Mesenteric fat pad (tissue), 1 donor: ENCODE measurements around the gene COG5. TPM values are rescaled to one million over a fixed set of nuclear protein-coding genes. Genes with fewer than 3 reads are reported as not detected.

ENCODE experiments used
- DNase-seq: peaks from one replicate; pipeline ENCODE4 v3.0.0-alpha.2; 2020; ENCODE audit warnings: low spot score
- total RNA-seq: library from RNA; stranded (reverse); fragmentation: NEBNext Ultra II Directional; extraction: Animal tissue kit (Norgen Biotek cat#: 25700); gene quantifications from one replicate; pipeline ENCODE4 v1.2.1, GENCODE V29; 2021
- donor health status: DM: yes; HTN: yes; CAD: no.

The COG5 gene
- total RNA-seq, 1 donor from 2014 or later, result 51.6 TPM

- DNase-seq, result no peak
Measured at GRCh38 chr7:107396081-107396480, 167.6 kb downstream of the COG5 start.

- DNase-seq, result no peak
Measured at GRCh38 chr7:107394831-107395230, 168.9 kb downstream of the COG5 start.

GRCh38 chr7:107394276-107394675 is 169.4 kb downstream of the COG5 start:
- no peak for DNase-seq

GRCh38 chr7:107392830-107393229 is 170.9 kb downstream of the COG5 start:
- no peak for DNase-seq

GRCh38 chr7:107390916-107391315 is 172.8 kb downstream of the COG5 start:
- no peak for DNase-seq

GRCh38 chr7:107388604-107389003 is 175.1 kb downstream of the COG5 start:
- no peak for DNase-seq

- no peak for DNase-seq
Measured at GRCh38 chr7:107387573-107388219, 176.0 kb downstream of the COG5 start.

GRCh38 chr7:107387128-107387527 is 176.6 kb downstream of the COG5 start:
- no peak for DNase-seq

GRCh38 chr7:107386548-107387102 is 177.1 kb downstream of the COG5 start:
- no peak for DNase-seq

- DNase-seq, result no peak
Measured at GRCh38 chr7:107384025-107384424, 179.7 kb downstream of the COG5 start.

- DNase-seq, result no peak
Measured at GRCh38 chr7:107383203-107383602, 180.5 kb downstream of the COG5 start.

- no peak for DNase-seq
Measured at GRCh38 chr7:107381453-107381852, 182.3 kb downstream of the COG5 start.

GRCh38 chr7:107373354-107373753 is 190.4 kb downstream of the COG5 start:
- no peak for DNase-seq

- no peak for DNase-seq
Measured at GRCh38 chr7:107372298-107372697, 191.4 kb downstream of the COG5 start.

- DNase-seq, result no peak
Measured at GRCh38 chr7:107370816-107371215, 192.9 kb downstream of the COG5 start.

- DNase-seq, result no peak
Measured at GRCh38 chr7:107364787-107365186, 198.9 kb downstream of the COG5 start.

- no peak for DNase-seq
Measured at GRCh38 chr7:107359520-107360316, 204.0 kb downstream of the COG5 start.

GRCh38 chr7:107355616-107356015 is 208.1 kb downstream of the COG5 start:
- DNase-seq, result no peak

- no peak for DNase-seq
Measured at GRCh38 chr7:107354640-107355039, 209.1 kb downstream of the COG5 start.

- no peak for DNase-seq
Measured at GRCh38 chr7:107353701-107354100, 210.0 kb downstream of the COG5 start.

GRCh38 chr7:107345898-107346297 is 217.8 kb downstream of the COG5 start:
- no peak for DNase-seq

- DNase-seq, result no peak
Measured at GRCh38 chr7:107344799-107345198, 218.9 kb downstream of the COG5 start.

GRCh38 chr7:107344286-107344685 is 219.4 kb downstream of the COG5 start:
- no peak for DNase-seq
